ENCODE measurements around the gene SKI. TPM values are rescaled to one million over a fixed set of nuclear protein-coding genes. Genes with fewer than 3 reads are reported as not detected.

Gene SKI
- total and polyA plus RNA-seq, 7 donors, result 7.7 to 32.1 (median 21.4) TPM

- DNase-seq (no peak), ATAC-seq (peak in 1 of 4 donors; percentile 1)
- no peak for TF ChIP-seq CTCF (IDR thresholded peaks at IDR 0.05)
- Histone ChIP-seq H3K36me3 (ENCODE audit: insufficient read depth in 1 of 2, low read depth in 1 of 2) (peaks cover 0 to 6% of the 10 kb centered on the region in 2 donors), H3K27me3 (ENCODE audit: insufficient read depth in 3 of 3, low read length in 2 of 3) (peaks cover 0 to 19% (median 3%) of the 10 kb centered on the region in 3 donors), H3K9me3 (no peaks in the 10 kb centered on the region), H3K4me1 (peaks cover 16% of the 10 kb centered on the region), H3K27ac (peak overlapping the region; percentile 74), H3K4me3 (peak overlapping the region; percentile 69)
- intact Hi-C loops (cut with DNase I), result loop anchor here in 1 of 2 donors (5.0 kb wide), 1 partner anchor 116 kb away; no protein-coding TSS in a partner anchor
- WGBS, 3 donors, result 55 to 59% (median 59%) methylated on average over 16 to 18 of the region's 18 CpGs
Measured at GRCh38 chr1:2313651-2314261, 85.6 kb downstream of the SKI start.

- intact Hi-C loops (cut with DNase I), result loop anchor here in 1 of 2 donors (5.0 kb wide), 1 partner anchor 117 kb away; no protein-coding TSS in a partner anchor
- peak overlapping the region; percentile 69 for H3K4me3 ChIP-seq
- peak; percentile 12 to 38 (median 26) for ATAC-seq
- peak overlapping the region; percentile 74 for H3K27ac ChIP-seq
- H3K36me3 ChIP-seq (ENCODE audit: insufficient read depth in 1 of 2, low read depth in 1 of 2), result peaks cover 0 to under 1% of the 10 kb centered on the region in 2 donors
- no peak for TF ChIP-seq CTCF (IDR thresholded peaks at IDR 0.05)
- H3K4me1 ChIP-seq, result peaks cover 16% of the 10 kb centered on the region
- WGBS, 3 donors, result 14 to 25% (median 18%) methylated on average over 32 to 54 of the region's 54 CpGs
- H3K27me3 ChIP-seq (ENCODE audit: insufficient read depth in 3 of 3, low read length in 2 of 3), result peaks cover 0 to 23% (median 3%) of the 10 kb centered on the region in 3 donors
- H3K9me3 ChIP-seq, result no peaks in the 10 kb centered on the region
- DNase-seq, result peak; percentile 72 to 83
Measured at GRCh38 chr1:2314273-2314802, 86.2 kb downstream of the SKI start.

DNA sequence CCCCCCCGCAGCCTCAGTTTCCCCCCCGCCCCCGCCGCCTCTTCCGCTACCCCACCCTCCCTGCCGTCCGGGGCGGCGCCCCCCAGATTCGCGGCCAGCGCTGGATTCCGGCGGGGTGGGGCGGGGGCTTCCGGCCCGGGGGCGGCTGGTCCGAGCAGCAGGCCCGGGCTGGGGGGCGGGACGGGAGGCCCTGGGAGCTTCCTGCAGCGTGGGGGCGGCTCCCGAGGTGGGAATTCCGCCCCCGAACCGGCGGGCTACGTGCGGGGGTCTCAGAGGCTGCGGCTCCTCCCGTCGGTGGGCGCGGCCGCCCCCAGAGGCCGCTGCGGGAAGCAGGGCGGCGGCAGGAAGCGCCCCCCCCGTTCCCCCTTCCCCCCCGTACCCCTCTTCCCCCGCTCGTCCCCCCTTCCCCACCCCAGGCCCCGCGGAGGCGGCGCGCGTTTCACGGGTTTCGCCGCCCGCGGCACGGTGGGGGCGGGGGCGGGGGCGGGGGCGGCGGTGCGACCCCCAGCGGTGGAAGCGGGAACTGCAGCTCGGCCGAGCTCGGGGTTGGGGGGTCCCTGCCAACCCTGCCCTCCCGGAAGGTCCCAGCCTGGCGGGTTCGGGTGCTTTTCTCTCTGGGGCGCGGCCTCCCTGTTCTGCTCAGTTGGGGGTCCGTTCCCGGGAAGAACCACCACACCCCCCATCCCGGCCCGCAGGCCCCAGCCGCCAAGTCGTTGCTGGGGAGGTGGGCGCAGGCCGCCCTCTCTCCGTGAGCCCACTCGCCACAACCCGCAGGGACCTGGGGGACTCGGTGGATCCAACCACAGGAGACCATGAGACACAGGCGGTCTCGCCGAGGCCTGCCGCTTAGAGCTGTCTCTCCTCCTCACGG, 86.9 kb downstream of the SKI start:
- peak in 3 of 4 donors; percentile 24 to 45 (median 41) for ATAC-seq
- WGBS, 3 donors, result 11 to 34% (median 33%) methylated on average over 9 to 87 of the region's 91 CpGs

More for the DNA sequence above, 86.9 kb downstream of the SKI start:
- H3K27me3 ChIP-seq (ENCODE audit: insufficient read depth in 3 of 3, low read length in 2 of 3), result peaks cover 0 to 28% (median 3%) of the 10 kb centered on the region in 3 donors
- H3K4me3 ChIP-seq, result peak overlapping the region; percentile 69
- no peaks in the 10 kb centered on the region for H3K36me3 ChIP-seq (ENCODE audit: insufficient read depth in 1 of 2, low read depth in 1 of 2)
- peak; percentile 76 to 77 for DNase-seq
- H3K4me1 ChIP-seq, result peaks cover 16% of the 10 kb centered on the region
- intact Hi-C loops (cut with DNase I), result loop anchor here in 1 of 2 donors (5.0 kb wide), 3 partner anchors 83 to 118 kb away; no protein-coding TSS in a partner anchor
- no peaks in the 10 kb centered on the region for H3K9me3 ChIP-seq
- TF ChIP-seq CTCF (IDR thresholded peaks at IDR 0.05), result peak; percentile 94
- H3K27ac ChIP-seq, result peak overlapping the region; percentile 74
